Omental fat pad (tissue), 4 donors: ENCODE measurements around the gene C8A. TPM values are rescaled to one million over a fixed set of nuclear protein-coding genes. Genes with fewer than 3 reads are reported as not detected.

Experiments used
- ATAC-seq: fragments of 150-250 bp; one replicate; pipeline ENCODE4 v1.9.1; 2016; ENCODE audit warnings: mild to moderate bottlenecking, moderate library complexity; ENCODE audit not compliant: low FRiP score
- DNase-seq: peaks from one replicate; pipeline ENCODE4 v3.0.0-alpha.2; 2019; ENCODE audit warnings: low spot score
- CTCF ChIP-seq, 3 donors: fragments of 450-650 bp; IDR thresholded peaks; one replicate each; pipeline ENCODE4 v1.5.1; 2016 to 2017; ENCODE audit warnings: antibody characterized with exemption in 3 of 3, mild to moderate bottlenecking in 3 of 3, moderate library complexity in 2 of 3
- total RNA-seq, 4 donors: library from RNA; depleted of rRNA; stranded (reverse); fragments of >200 nt; gene quantifications; one replicate each; pipeline ENCODE4 v1.1.0, GENCODE V29; 2016

C8A gene
- total RNA-seq, 4 donors from 2014 or later = not detected

GRCh38 chr1:56898005-56898373 lies 43.4 kb downstream of the C8A start:
- DNase-seq = no peak
- TF ChIP-seq CTCF (IDR thresholded peaks at IDR 0.05) = no peak
- peak; percentile 59 for ATAC-seq

GRCh38 chr1:56898879-56899278 lies 44.3 kb downstream of the C8A start:
- ATAC-seq (no peak), DNase-seq (no peak)
- TF ChIP-seq CTCF (IDR thresholded peaks at IDR 0.05) = no peak

- TF ChIP-seq CTCF (IDR thresholded peaks at IDR 0.05) = no peak
- ATAC-seq (peak; percentile 63), DNase-seq (no peak)
Observed at GRCh38 chr1:56901716-56902115, 47.1 kb downstream of the C8A start.

GRCh38 chr1:56903778-56904177 lies 49.2 kb downstream of the C8A start:
- ATAC-seq (no peak), DNase-seq (no peak)
- TF ChIP-seq CTCF (IDR thresholded peaks at IDR 0.05) = no peak

GRCh38 chr1:56904663-56905397 lies 50.2 kb downstream of the C8A start:
- ATAC-seq = no peak
- no peak for DNase-seq
- TF ChIP-seq CTCF (IDR thresholded peaks at IDR 0.05) = no peak

GRCh38 chr1:56905667-56906066 lies 51.1 kb downstream of the C8A start:
- TF ChIP-seq CTCF (IDR thresholded peaks at IDR 0.05) = no peak
- no peak for ATAC-seq
- DNase-seq = no peak

GRCh38 chr1:56908619-56909221 lies 54.1 kb downstream of the C8A start:
- no peak for ATAC-seq
- no peak for TF ChIP-seq CTCF (IDR thresholded peaks at IDR 0.05)
- DNase-seq = no peak
